A673 (cell line): Measurements from ENCODE around the gene CREM.

Source experiments
- EZH2 ChIP-seq: fragments of 200-600 bp; sonication (generic); IDR thresholded peaks from 2 replicates; pipeline ENCODE4 v1.6.1; 2017; ENCODE audit warnings: borderline replicate concordance, low read depth, mild to moderate bottlenecking, mixed read lengths, antibody characterized with exemption, low read length; ENCODE audit not compliant: poor library complexity, severe bottlenecking
- TF ChIP-seq, protein P1 (sequence below): fragments of 300-800, 200-600 bp; sonication (generic); conservative IDR thresholded peaks from 2 replicates; pipeline ENCODE4 v1.5.1; 2017; ENCODE audit warnings: low read depth, mild to moderate bottlenecking, antibody characterized with exemption, low read length, moderate library complexity, mixed read lengths

DNA sequence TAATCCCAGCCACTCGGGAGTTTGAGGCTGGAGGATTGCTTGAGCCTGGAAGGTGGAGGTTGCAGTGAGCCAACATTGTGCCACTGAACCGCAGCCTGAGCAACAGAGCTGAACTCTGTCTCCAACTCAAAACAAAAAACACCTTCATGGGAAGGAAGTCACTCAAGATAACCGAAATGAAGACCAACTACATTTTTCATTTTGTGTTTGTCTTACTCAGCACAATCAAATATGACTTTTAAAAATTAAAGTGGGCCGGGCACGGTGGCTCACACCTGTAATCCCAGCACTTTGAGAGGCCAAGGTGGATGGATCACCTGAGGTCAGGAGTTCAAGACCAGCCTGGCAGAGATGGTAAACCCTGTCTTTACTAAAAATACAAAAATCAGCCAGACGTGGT is 40.0 kb downstream of the CREM start:
- no peak for TF ChIP-seq EZH2
- TF ChIP-seq, protein P1, sequence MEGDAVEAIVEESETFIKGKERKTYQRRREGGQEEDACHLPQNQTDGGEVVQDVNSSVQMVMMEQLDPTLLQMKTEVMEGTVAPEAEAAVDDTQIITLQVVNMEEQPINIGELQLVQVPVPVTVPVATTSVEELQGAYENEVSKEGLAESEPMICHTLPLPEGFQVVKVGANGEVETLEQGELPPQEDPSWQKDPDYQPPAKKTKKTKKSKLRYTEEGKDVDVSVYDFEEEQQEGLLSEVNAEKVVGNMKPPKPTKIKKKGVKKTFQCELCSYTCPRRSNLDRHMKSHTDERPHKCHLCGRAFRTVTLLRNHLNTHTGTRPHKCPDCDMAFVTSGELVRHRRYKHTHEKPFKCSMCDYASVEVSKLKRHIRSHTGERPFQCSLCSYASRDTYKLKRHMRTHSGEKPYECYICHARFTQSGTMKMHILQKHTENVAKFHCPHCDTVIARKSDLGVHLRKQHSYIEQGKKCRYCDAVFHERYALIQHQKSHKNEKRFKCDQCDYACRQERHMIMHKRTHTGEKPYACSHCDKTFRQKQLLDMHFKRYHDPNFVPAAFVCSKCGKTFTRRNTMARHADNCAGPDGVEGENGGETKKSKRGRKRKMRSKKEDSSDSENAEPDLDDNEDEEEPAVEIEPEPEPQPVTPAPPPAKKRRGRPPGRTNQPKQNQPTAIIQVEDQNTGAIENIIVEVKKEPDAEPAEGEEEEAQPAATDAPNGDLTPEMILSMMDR, result no peak
